IMR-90 (cell line): ENCODE measurements around the gene OSBPL3. TPM values are rescaled to one million over a fixed set of nuclear protein-coding genes. Genes with fewer than 3 reads are reported as not detected.

Experiments
- polyA plus RNA-seq, 3 experiments: library from polyadenylated mRNA; depleted of rRNA; stranded (reverse); fragments of >200 nt; gene quantifications; 2 replicates each; pipeline ENCODE4 v1.2.3, GENCODE V29; 2012; ENCODE audit warnings: low replicate concordance in 1 of 3
- total RNA-seq: library from RNA; depleted of rRNA; stranded (reverse); fragments of >200 nt; gene quantifications from 2 replicates; pipeline ENCODE4 v1.2.3, GENCODE V29; 2012; rRNA removed

OSBPL3 gene
- total and polyA plus RNA-seq, 2 of the 4 experiments (the other 2 are of a cell fraction): 18.0 to 29.9 TPM

Other genes starting within 250 kb of the OSBPL3 start
- gene GSDME, start 222.7 kb downstream of the OSBPL3 start, total RNA-seq: 78.7 and 88.3 TPM in 2 replicates
- 71.5 and 75.2 TPM in 2 replicates for gene GSDME, start 222.7 kb downstream of the OSBPL3 start, polyA plus RNA-seq (2012; rRNA removed)
- 22.9 and 65.3 TPM in 2 replicates for gene CYCS, start 145.1 kb upstream of the OSBPL3 start, total RNA-seq
- gene CYCS, start 145.1 kb upstream of the OSBPL3 start, polyA plus RNA-seq (2012; rRNA removed): 47.2 and 59.0 TPM in 2 replicates
- not detected in 2 replicates for gene NPVF, start 248.3 kb upstream of the OSBPL3 start, total RNA-seq
- gene NPVF, start 248.3 kb upstream of the OSBPL3 start, polyA plus RNA-seq (2012; rRNA removed): not detected in 2 replicates